Mesendoderm (in vitro differentiated cells): ENCODE results near the gene DDB1.

Source experiments
- DNase-seq: peaks from one replicate; pipeline ENCODE4 v3.0.0; 2013
- H2AK5ac ChIP-seq: 2 replicates; pipeline ENCODE4 v1.6.1; 2013; ENCODE audit warnings: low read length, inconsistent platforms
- H2BK120ac ChIP-seq: 2 replicates; pipeline ENCODE4 v1.6.1; 2013; ENCODE audit warnings: low read depth, mild to moderate bottlenecking, low read length, moderate library complexity, mixed read lengths
- H2BK15ac ChIP-seq: replicated peaks from 2 replicates; pipeline ENCODE4 v1.6.1; 2013; ENCODE audit warnings: low read depth, mild to moderate bottlenecking, moderate library complexity
- H2BK5ac ChIP-seq: 2 replicates; pipeline ENCODE4 v1.6.1; 2013; ENCODE audit warnings: low read length, inconsistent platforms
- H3K18ac ChIP-seq: 2 replicates; pipeline ENCODE4 v1.6.1; 2013; ENCODE audit warnings: mild to moderate bottlenecking, low read length, mixed read lengths
- H3K23ac ChIP-seq: one replicate; pipeline ENCODE4 v1.6.1; 2013; ENCODE audit warnings: low read length
- H3K27ac ChIP-seq: 2 replicates; pipeline ENCODE4 v1.5.1; 2013; ENCODE audit warnings: low read depth, mild to moderate bottlenecking, inconsistent platforms, low read length, moderate library complexity
- H3K27me3 ChIP-seq: 2 replicates; pipeline ENCODE4 v1.6.1; 2013; ENCODE audit warnings: low read length, control low read depth, mild to moderate bottlenecking, inconsistent platforms; ENCODE audit not compliant: insufficient read depth, poor library complexity
- H3K36me3 ChIP-seq: 2 replicates; pipeline ENCODE4 v1.6.1; 2013; ENCODE audit warnings: low read length, inconsistent platforms; ENCODE audit not compliant: control insufficient read depth, insufficient read depth
- H3K4ac ChIP-seq: one replicate; pipeline ENCODE4 v1.6.1; 2013; ENCODE audit warnings: low read depth, mild to moderate bottlenecking, low read length, moderate library complexity
- H3K4me1 ChIP-seq: 2 replicates; pipeline ENCODE4 v1.6.1; 2013; ENCODE audit warnings: low read depth, low read length, inconsistent platforms; ENCODE audit not compliant: control insufficient read depth
- H3K4me2 ChIP-seq: 2 replicates; pipeline ENCODE4 v1.6.1; 2013; ENCODE audit warnings: low read length
- H3K4me3 ChIP-seq: 2 replicates; pipeline ENCODE4 v1.5.1; 2013; ENCODE audit warnings: mild to moderate bottlenecking, low read length
- H3K56ac ChIP-seq: one replicate; pipeline ENCODE4 v1.6.1; 2013; ENCODE audit warnings: low read length
- H3K79me1 ChIP-seq: 2 replicates; pipeline ENCODE4 v1.6.1; 2013; ENCODE audit warnings: low read length, inconsistent platforms
- H3K79me2 ChIP-seq: 2 replicates; pipeline ENCODE4 v1.6.1; 2013; ENCODE audit warnings: mild to moderate bottlenecking, low read length; ENCODE audit not compliant: control insufficient read depth, insufficient read depth
- H3K9ac ChIP-seq: 2 replicates; pipeline ENCODE4 v1.6.1; 2013; ENCODE audit warnings: low read length, inconsistent platforms
- H4K5ac ChIP-seq: one replicate; pipeline ENCODE4 v1.6.1; 2013; ENCODE audit warnings: low read length
- H4K8ac ChIP-seq: one replicate; pipeline ENCODE4 v1.6.1; 2013; ENCODE audit warnings: low read depth, mild to moderate bottlenecking, control low read depth, low read length, moderate library complexity
- WGBS: extraction: QIAGEN DNeasy Blood & Tissue Kit; methylation state at CpG from one replicate; pipeline ENCODE4 v1.1.7; 2013; ENCODE audit warnings: low lambda C conversion rate, missing lambda C conversion rate; ENCODE audit not compliant: insufficient coverage; ENCODE audit errors: extremely low coverage; 5-methylcytosine and 5-hydroxymethylcytosine counted together

The DDB1 gene

GRCh38 chr11:61372659-61373420 lies 39.9 kb upstream of the DDB1 start:
- Histone ChIP-seq H3K79me2 (no peaks in the 10 kb centered on the region), H3K23ac (no peak overlapping the region), H4K8ac (no peak overlapping the region), H4K5ac (no peak overlapping the region), H3K4me2 (no peak overlapping the region), H3K4ac (no peak overlapping the region), H3K27ac (no peak overlapping the region), H2BK15ac (no peak overlapping the region), H3K56ac (no peak overlapping the region), H3K4me3 (no peak overlapping the region), H2BK5ac (no peak overlapping the region), H2BK120ac (no peak overlapping the region), H3K36me3 (peaks cover 8% of the 10 kb centered on the region), H3K18ac (no peak overlapping the region), H3K79me1 (no peaks in the 10 kb centered on the region), H3K9ac (no peak overlapping the region), H3K27me3 (no peaks in the 10 kb centered on the region), H3K4me1 (no peaks in the 10 kb centered on the region), H2AK5ac (no peak overlapping the region)
- WGBS, result no CpG with 5 or more reads among the region's 8 CpGs
- peak; percentile 40 for DNase-seq

GRCh38 chr11:61370349-61371005 lies 37.6 kb upstream of the DDB1 start:
- Histone ChIP-seq H4K8ac (no peak overlapping the region), H3K23ac (no peak overlapping the region), H3K4me2 (no peak overlapping the region), H3K9ac (no peak overlapping the region), H3K56ac (no peak overlapping the region), H3K4me1 (no peaks in the 10 kb centered on the region), H3K27ac (no peak overlapping the region), H2BK5ac (no peak overlapping the region), H2BK15ac (no peak overlapping the region), H3K4ac (no peak overlapping the region), H3K79me1 (peaks cover 3% of the 10 kb centered on the region), H3K36me3 (peaks cover 19% of the 10 kb centered on the region), H3K18ac (no peak overlapping the region), H3K4me3 (no peak overlapping the region), H4K5ac (no peak overlapping the region), H2BK120ac (no peak overlapping the region), H2AK5ac (no peak overlapping the region), H3K79me2 (no peaks in the 10 kb centered on the region), H3K27me3 (no peaks in the 10 kb centered on the region)
- WGBS, result no CpG with 5 or more reads among the region's 8 CpGs
- DNase-seq, result no peak

DNA sequence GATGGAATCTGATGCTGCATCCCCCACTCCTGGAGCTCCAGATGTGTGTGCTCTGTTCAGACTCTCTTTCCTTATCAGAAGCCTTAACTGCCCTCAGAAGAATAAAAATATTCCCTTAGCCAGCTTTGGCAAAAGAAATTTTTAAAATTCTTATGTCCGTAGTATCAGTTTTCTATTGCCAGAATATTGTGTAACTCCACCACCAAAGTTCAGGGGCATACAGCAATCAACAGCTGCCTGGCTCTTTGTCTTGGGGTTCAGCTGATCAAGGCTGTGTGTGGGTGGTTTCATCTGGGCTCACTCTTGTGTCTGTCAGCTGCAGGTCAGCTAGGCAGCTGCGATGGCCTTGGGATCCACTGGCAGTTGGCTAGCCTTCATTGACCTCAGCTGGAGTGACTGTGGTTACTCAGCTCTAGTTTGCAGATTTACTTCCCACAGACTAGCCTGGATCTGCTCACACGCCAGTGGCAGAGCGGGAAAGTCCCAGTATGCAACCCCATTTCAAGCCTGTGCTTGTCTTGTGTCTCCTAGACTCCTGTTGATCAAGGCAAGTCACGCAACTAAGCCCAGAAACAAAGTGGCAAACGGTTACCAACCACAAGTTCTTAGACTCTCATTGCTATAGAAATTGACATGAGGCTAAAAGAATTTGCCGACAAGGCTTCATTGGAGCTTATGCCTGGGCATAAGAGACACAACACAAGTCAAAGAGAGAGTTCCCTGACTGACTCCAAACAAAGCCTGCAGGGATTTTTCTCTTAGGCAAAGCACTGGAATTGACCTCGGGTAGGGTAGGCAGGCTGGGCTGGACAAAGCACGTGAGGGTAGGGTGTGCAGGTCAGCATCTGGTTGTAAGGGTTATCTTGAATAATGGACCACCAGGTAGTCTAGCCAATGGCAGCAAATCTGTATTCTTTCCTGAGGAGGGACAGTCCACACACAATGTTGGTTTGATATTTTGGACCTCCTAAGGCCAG lies 36.8 kb upstream of the DDB1 start:
- H3K23ac ChIP-seq, result no peak overlapping the region
- H2BK5ac ChIP-seq, result no peak overlapping the region
- no CpG with 5 or more reads among the region's 9 CpGs for WGBS
- H3K27ac ChIP-seq, result no peak overlapping the region
- H3K4me1 ChIP-seq, result no peaks in the 10 kb centered on the region
- H3K79me2 ChIP-seq, result no peaks in the 10 kb centered on the region
- no peak overlapping the region for H4K8ac ChIP-seq
- H2AK5ac ChIP-seq, result no peak overlapping the region
- peaks cover 19% of the 10 kb centered on the region for H3K36me3 ChIP-seq
- H3K4me3 ChIP-seq, result no peak overlapping the region
- no peak overlapping the region for H2BK15ac ChIP-seq
- H3K9ac ChIP-seq, result no peak overlapping the region
- no peak overlapping the region for H2BK120ac ChIP-seq
- no peak for DNase-seq
- peaks cover 3% of the 10 kb centered on the region for H3K79me1 ChIP-seq
- H3K4me2 ChIP-seq, result no peak overlapping the region
- no peak overlapping the region for H3K4ac ChIP-seq
- H4K5ac ChIP-seq, result no peak overlapping the region
- no peaks in the 10 kb centered on the region for H3K27me3 ChIP-seq
- H3K18ac ChIP-seq, result no peak overlapping the region
- no peak overlapping the region for H3K56ac ChIP-seq

- Histone ChIP-seq H2BK120ac (no peak overlapping the region), H3K4me2 (no peak overlapping the region), H3K18ac (no peak overlapping the region), H2AK5ac (no peak overlapping the region), H3K4me3 (no peak overlapping the region), H3K9ac (no peak overlapping the region), H3K56ac (no peak overlapping the region), H3K4ac (no peak overlapping the region), H4K8ac (no peak overlapping the region), H3K79me2 (peaks cover 3% of the 10 kb centered on the region), H3K23ac (no peak overlapping the region), H4K5ac (no peak overlapping the region), H3K36me3 (peaks cover 23% of the 10 kb centered on the region), H2BK15ac (no peak overlapping the region), H3K79me1 (peaks cover 6% of the 10 kb centered on the region), H3K27ac (no peak overlapping the region), H2BK5ac (no peak overlapping the region), H3K27me3 (no peaks in the 10 kb centered on the region), H3K4me1 (no peaks in the 10 kb centered on the region)
- no CpG with 5 or more reads among the region's 7 CpGs for whole genome bisulfite sequencing
- no peak for DNase-seq
Observed at GRCh38 chr11:61368646-61369045, 35.7 kb upstream of the DDB1 start.

- H3K9ac ChIP-seq, result no peak overlapping the region
- H2BK120ac ChIP-seq, result no peak overlapping the region
Observed at GRCh38 chr11:61367406-61367805, 34.5 kb upstream of the DDB1 start.

More at GRCh38 chr11:61367406-61367805, 34.5 kb upstream of the DDB1 start:
- no CpG with 5 or more reads among the region's 6 CpGs for WGBS
- Histone ChIP-seq H3K4me2 (no peak overlapping the region), H2AK5ac (no peak overlapping the region), H3K18ac (no peak overlapping the region), H3K4me1 (no peaks in the 10 kb centered on the region), H3K27ac (no peak overlapping the region), H4K8ac (no peak overlapping the region), H3K23ac (no peak overlapping the region), H3K79me1 (peaks cover 6% of the 10 kb centered on the region), H3K27me3 (no peaks in the 10 kb centered on the region), H3K56ac (no peak overlapping the region), H3K4me3 (no peak overlapping the region), H2BK5ac (no peak overlapping the region), H3K4ac (no peak overlapping the region), H4K5ac (no peak overlapping the region), H2BK15ac (no peak overlapping the region), H3K79me2 (peaks cover 12% of the 10 kb centered on the region), H3K36me3 (peaks cover 23% of the 10 kb centered on the region)
- DNase-seq, result no peak
